K562 (cell line): ENCODE measurements around the gene TCIRG1. TPM values are rescaled to one million over a fixed set of nuclear protein-coding genes. Genes with fewer than 3 reads are reported as not detected.

Experiments used
- HOXB6 ChIP-seq: fragments of 250-450 bp; sonication (Bioruptor Pico); IDR thresholded peaks from 2 replicates; pipeline ENCODE4 v1.5.1; 2022; ENCODE audit warnings: mild to moderate bottlenecking, borderline replicate concordance
- SMAD1 ChIP-seq: fragments of 150-350 bp; IDR thresholded peaks from 2 replicates; pipeline ENCODE4 v1.6.1; 2014; ENCODE audit warnings: low read length, low read depth; ENCODE audit not compliant: partially characterized antibody
- SRSF3 ChIP-seq: fragments of 200-400 bp; formaldehyde crosslinking; IDR thresholded peaks from 2 replicates; pipeline ENCODE4 v1.6.1; 2016; ENCODE audit warnings: mild to moderate bottlenecking, low read length, moderate library complexity; ENCODE audit not compliant: insufficient read depth
- polyA plus RNA-seq, 8 experiments: library from polyadenylated mRNA; depleted of rRNA in 4 of 8; stranded (reverse) in 5 of 8; unstranded in 3 of 8; fragments of >200 nt; fragmentation: Nextera tagmentation in 2 of 8; fragmentation: Illumina TruSeq in 1 of 8; extraction: Ambion mirVana in 2 of 8; extraction: Trizol in 1 of 8; gene quantifications; 2 replicates each; pipeline versions ENCODE4 v1.2.1 to v1.2.3, GENCODE V29; 2011 to 2014; ENCODE audit warnings: inconsistent platforms in 1 of 8, missing spikeins in 1 of 8
- total RNA-seq, 7 experiments: library from RNA; depleted of rRNA in 6 of 7; stranded (reverse); fragments of >200 nt in 6 of 7; fragmentation: Illumina TruSeq in 2 of 7; extraction: Trizol in 2 of 7; gene quantifications; 2 replicates each; pipeline versions ENCODE4 v1.2.1 to v1.2.3, GENCODE V29; 2011 to 2021; ENCODE audit warnings: low replicate concordance in 1 of 7
- TF ChIP-seq, protein P1 (sequence below), 2 experiments: fragments of 450-650 bp; formaldehyde crosslinking in 1 of 2; IDR thresholded peaks; 2 replicates each; pipeline versions ENCODE4 v1.4.0 to v1.6.1; 2014 to 2020; ENCODE audit warnings: mild to moderate bottlenecking in 2 of 2, borderline replicate concordance in 1 of 2, low read depth in 1 of 2
- TF ChIP-seq, protein P2 (sequence below), 2 experiments: fragments of 450-650 bp in 1 of 2; sonication (generic) in 1 of 2; formaldehyde crosslinking in 1 of 2; IDR thresholded peaks in 1 of 2; conservative IDR thresholded peaks in 1 of 2; 2 replicates each; pipeline versions ENCODE4 v1.6.1 to v1.8.1; 2016 to 2023; ENCODE audit warnings: mild to moderate bottlenecking in 2 of 2, moderate library complexity in 2 of 2, inconsistent platforms in 1 of 2, missing genetic modification reagents in 1 of 2

Gene TCIRG1
- total and polyA plus RNA-seq, 9 of the 15 experiments (the other 6 are each of a cell fraction or from before 2014, with no cell fraction given) = 0.49 to 143 (median 24.4) TPM

DNA sequence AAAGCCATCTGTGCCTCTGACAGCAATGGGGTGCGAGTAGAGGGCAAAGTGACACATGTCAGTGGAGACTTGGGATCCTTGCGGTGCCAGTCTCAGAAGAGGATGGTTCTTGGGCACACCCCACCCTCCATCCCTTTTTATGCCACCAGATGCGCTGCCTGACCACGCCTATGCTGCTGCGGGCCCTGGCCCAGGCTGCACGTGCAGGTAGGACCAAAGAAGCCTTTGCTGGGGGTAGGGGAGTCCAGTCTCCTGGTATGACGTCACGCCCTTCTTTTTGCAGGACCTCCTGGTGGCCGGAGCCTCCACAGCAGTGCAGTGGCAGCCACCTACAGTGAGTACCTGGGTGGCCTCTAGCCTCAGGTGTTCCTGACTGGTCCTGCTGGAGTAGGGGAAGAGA is 6.8 kb upstream of the TCIRG1 start (continued):
- TF ChIP-seq, protein P1, sequence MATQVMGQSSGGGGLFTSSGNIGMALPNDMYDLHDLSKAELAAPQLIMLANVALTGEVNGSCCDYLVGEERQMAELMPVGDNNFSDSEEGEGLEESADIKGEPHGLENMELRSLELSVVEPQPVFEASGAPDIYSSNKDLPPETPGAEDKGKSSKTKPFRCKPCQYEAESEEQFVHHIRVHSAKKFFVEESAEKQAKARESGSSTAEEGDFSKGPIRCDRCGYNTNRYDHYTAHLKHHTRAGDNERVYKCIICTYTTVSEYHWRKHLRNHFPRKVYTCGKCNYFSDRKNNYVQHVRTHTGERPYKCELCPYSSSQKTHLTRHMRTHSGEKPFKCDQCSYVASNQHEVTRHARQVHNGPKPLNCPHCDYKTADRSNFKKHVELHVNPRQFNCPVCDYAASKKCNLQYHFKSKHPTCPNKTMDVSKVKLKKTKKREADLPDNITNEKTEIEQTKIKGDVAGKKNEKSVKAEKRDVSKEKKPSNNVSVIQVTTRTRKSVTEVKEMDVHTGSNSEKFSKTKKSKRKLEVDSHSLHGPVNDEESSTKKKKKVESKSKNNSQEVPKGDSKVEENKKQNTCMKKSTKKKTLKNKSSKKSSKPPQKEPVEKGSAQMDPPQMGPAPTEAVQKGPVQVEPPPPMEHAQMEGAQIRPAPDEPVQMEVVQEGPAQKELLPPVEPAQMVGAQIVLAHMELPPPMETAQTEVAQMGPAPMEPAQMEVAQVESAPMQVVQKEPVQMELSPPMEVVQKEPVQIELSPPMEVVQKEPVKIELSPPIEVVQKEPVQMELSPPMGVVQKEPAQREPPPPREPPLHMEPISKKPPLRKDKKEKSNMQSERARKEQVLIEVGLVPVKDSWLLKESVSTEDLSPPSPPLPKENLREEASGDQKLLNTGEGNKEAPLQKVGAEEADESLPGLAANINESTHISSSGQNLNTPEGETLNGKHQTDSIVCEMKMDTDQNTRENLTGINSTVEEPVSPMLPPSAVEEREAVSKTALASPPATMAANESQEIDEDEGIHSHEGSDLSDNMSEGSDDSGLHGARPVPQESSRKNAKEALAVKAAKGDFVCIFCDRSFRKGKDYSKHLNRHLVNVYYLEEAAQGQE (IDR thresholded peaks at IDR 0.05; ENCODE audit: borderline replicate concordance) = no peak
- TF ChIP-seq, protein P1 (CRISPR knock-in tag; IDR thresholded peaks at IDR 0.05; ENCODE audit: low read depth) = no peak
- TF ChIP-seq SMAD1 = no peak
- TF ChIP-seq HOXB6 (CRISPR knock-in tag) = no peak
- TF ChIP-seq, protein P2, sequence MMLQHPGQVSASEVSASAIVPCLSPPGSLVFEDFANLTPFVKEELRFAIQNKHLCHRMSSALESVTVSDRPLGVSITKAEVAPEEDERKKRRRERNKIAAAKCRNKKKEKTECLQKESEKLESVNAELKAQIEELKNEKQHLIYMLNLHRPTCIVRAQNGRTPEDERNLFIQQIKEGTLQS (IDR thresholded peaks at IDR 0.05) = no peak
- TF ChIP-seq, protein P2 (CRISPR knock-in tag; conservative IDR thresholded peaks at IDR 0.05) = no peak
- no peak for TF ChIP-seq SRSF3
